ENCODE results near the gene TIA1.

- TF ChIP-seq CTCF (IDR thresholded peaks at IDR 0.05) = no peak
- no peak for TF ChIP-seq POLR2A (IDR thresholded peaks at IDR 0.05)
Measured at GRCh38 chr2:70282439-70282838, 34.0 kb upstream of the TIA1 start.
